GM21786 (cell line): ENCODE measurements around the gene TBKBP1.

Experiments used
- ATAC-seq: cut with Tn5 transposase; IDR thresholded peaks from one replicate; pipeline ENCODE4 v1.9.1; 2021; ENCODE audit not compliant: unreplicated experiment

The TBKBP1 gene

GRCh38 chr17:47713980-47714700 is 20.2 kb downstream of the TBKBP1 start:
- ATAC-seq, result no peak

- ATAC-seq, result no peak
These were observed 20.9 kb downstream of the TBKBP1 start for GRCh38 chr17:47714773-47715396.

- ATAC-seq, result no peak
These were observed 21.8 kb downstream of the TBKBP1 start for GRCh38 chr17:47715669-47716325.

- ATAC-seq, result no peak
These were observed 22.4 kb downstream of the TBKBP1 start for GRCh38 chr17:47716375-47716774.

GRCh38 chr17:47717261-47717697 is 23.3 kb downstream of the TBKBP1 start:
- no peak for ATAC-seq

GRCh38 chr17:47717979-47718621 is 24.1 kb downstream of the TBKBP1 start:
- ATAC-seq, result no peak

- no peak for ATAC-seq
These were observed 24.9 kb downstream of the TBKBP1 start for GRCh38 chr17:47718634-47719405.

- no peak for ATAC-seq
These were observed 25.6 kb downstream of the TBKBP1 start for GRCh38 chr17:47719411-47720152.

GRCh38 chr17:47720196-47720595 is 26.2 kb downstream of the TBKBP1 start:
- ATAC-seq, result no peak

- peak; percentile 36 for ATAC-seq
These were observed 27.0 kb downstream of the TBKBP1 start for GRCh38 chr17:47720754-47721533.

- no peak for ATAC-seq
These were observed 27.8 kb downstream of the TBKBP1 start for GRCh38 chr17:47721725-47722124.

- ATAC-seq, result no peak
These were observed 30.7 kb downstream of the TBKBP1 start for GRCh38 chr17:47724705-47725104.

GRCh38 chr17:47725446-47726111 is 31.6 kb downstream of the TBKBP1 start:
- ATAC-seq, result no peak

GRCh38 chr17:47726796-47727703 is 33.1 kb downstream of the TBKBP1 start:
- ATAC-seq, result no peak

GRCh38 chr17:47727704-47728036 is 33.7 kb downstream of the TBKBP1 start:
- ATAC-seq, result no peak

- ATAC-seq, result no peak
These were observed 34.4 kb downstream of the TBKBP1 start for GRCh38 chr17:47728214-47728877.

- ATAC-seq, result no peak
These were observed 35.5 kb downstream of the TBKBP1 start for GRCh38 chr17:47729476-47729875.
